Left ventricle myocardium inferior (tissue), 1 donor: ENCODE results near the gene DNAJB14. TPM values are rescaled to one million over a fixed set of nuclear protein-coding genes. Genes with fewer than 3 reads are reported as not detected.

Experiments
- DNase-seq: peaks from one replicate; pipeline ENCODE4 v3.0.0-alpha.2; 2020
- H3K27ac ChIP-seq: fragments of 200-600 bp; replicated peaks from 2 replicates; pipeline ENCODE4 v1.8.0; 2021
- H3K27me3 ChIP-seq: fragments of 200-600 bp; 2 replicates; pipeline ENCODE4 v1.8.0; 2021; ENCODE audit warnings: low read depth
- H3K36me3 ChIP-seq: fragments of 200-600 bp; 2 replicates; pipeline ENCODE4 v1.8.0; 2021
- H3K4me1 ChIP-seq: fragments of 200-600 bp; 2 replicates; pipeline ENCODE4 v1.8.0; 2021
- H3K4me3 ChIP-seq: fragments of 200-600 bp; 2 replicates; pipeline ENCODE4 v1.8.0; 2021; ENCODE audit warnings: mild to moderate bottlenecking, moderate library complexity
- H3K9me3 ChIP-seq: fragments of 200-600 bp; replicated peaks from 2 replicates; pipeline ENCODE4 v1.8.0; 2021
- CTCF ChIP-seq: fragments of 200-600 bp; IDR thresholded peaks from 2 replicates; pipeline ENCODE4 v1.8.0; 2021; ENCODE audit warnings: antibody characterized with exemption, mild to moderate bottlenecking, borderline replicate concordance
- intact Hi-C: fragments of 100-400 bp; cut with micrococcal nuclease; formaldehyde crosslinking; loops from one replicate; pipeline ENCODE4 v1.11.0; 2022
- total RNA-seq: library from RNA; stranded (reverse); fragmentation: NEBNext Ultra II Directional; extraction: Animal tissue kit (Norgen Biotek cat#: 25700); gene quantifications from one replicate; pipeline ENCODE4 v1.2.1, GENCODE V29; 2021
- donor health status: DM: no; HTN: yes; CAD: no; lungs with severe emphysema.

The DNAJB14 gene
- total RNA-seq, 1 donor from 2014 or later: 16.4 TPM

GRCh38 chr4:99872570-99872969 is 73.8 kb downstream of the DNAJB14 start:
- intact Hi-C loops: loop anchor here (10.0 kb wide), 1 partner anchor 318 kb away; no protein-coding TSS in a partner anchor
- peaks cover under 1% of the 10 kb centered on the region for H3K36me3 ChIP-seq
- H3K4me3 ChIP-seq: no peak overlapping the region
- H3K4me1 ChIP-seq: peaks cover 3% of the 10 kb centered on the region
- TF ChIP-seq CTCF: no peak
- no peaks in the 10 kb centered on the region for H3K9me3 ChIP-seq
- no peak for DNase-seq
- H3K27ac ChIP-seq: no peak overlapping the region
- H3K27me3 ChIP-seq: no peaks in the 10 kb centered on the region

GRCh38 chr4:99868126-99868596 is 78.3 kb downstream of the DNAJB14 start:
- intact Hi-C loops: no loop called here
- Histone ChIP-seq H3K36me3 (no peaks in the 10 kb centered on the region), H3K27me3 (no peaks in the 10 kb centered on the region), H3K4me3 (no peak overlapping the region), H3K9me3 (no peaks in the 10 kb centered on the region), H3K27ac (no peak overlapping the region), H3K4me1 (no peaks in the 10 kb centered on the region)
- no peak for TF ChIP-seq CTCF
- no peak for DNase-seq

DNA sequence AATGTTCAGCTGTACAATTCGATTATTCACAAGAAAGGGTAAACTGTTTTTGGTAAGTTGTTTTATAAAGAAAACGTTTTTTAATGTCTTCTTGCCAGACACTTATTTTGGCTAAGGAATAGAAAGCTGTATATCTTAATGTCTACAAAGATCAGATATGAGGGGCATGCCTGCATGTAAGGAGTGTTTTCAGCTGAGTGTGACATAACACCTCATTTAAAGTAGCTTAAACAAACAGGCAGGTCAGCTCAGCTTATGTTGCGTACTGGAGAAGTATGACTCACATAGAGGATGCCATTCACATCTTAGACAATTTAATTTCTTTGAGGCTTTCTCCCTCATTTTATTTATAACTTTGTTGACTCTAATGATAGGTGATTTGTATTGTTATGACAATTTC is 82.6 kb downstream of the DNAJB14 start:
- TF ChIP-seq CTCF: no peak
- intact Hi-C loops: no loop called here
- Histone ChIP-seq H3K27me3 (peaks cover 9% of the 10 kb centered on the region), H3K9me3 (no peaks in the 10 kb centered on the region), H3K36me3 (no peaks in the 10 kb centered on the region), H3K4me3 (no peak overlapping the region), H3K4me1 (no peaks in the 10 kb centered on the region), H3K27ac (no peak overlapping the region)
- DNase-seq: no peak

DNA sequence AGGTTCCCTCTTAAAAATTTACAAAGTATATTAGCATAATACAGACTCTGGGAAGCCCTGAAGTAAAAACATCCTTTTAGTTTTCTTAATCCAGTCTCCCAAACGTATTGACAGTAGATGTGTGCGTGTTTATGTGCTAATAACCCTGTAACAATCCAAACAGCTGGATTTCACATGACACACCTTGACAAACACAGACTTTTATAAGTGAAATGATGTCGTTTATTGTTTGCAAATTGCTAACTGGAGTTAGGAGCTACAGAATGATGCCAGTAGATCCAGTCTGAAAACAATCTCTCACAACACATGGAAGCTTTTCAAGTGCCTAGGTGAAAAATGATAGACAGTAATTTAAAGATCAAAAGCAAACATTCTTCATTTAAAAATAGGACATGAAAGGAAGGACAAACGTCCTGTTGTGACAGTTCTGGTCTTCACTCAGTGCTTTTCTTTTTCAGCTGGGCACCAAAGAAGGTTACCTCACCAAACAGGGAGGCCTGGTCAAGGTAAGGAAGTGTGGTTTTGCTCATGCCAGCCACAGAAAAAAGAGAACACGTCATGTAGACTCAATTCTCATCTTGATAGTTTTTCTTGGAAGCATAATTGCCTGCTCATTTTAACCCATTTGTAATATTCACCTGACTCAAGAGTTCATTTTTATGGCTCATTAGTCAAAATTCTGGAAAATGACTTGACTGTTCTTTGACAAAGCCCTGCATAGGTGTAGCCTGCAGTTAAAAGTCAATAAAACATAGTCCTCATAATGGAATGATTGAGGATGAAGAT is 85.1 kb downstream of the DNAJB14 start:
- no peak for DNase-seq
- Histone ChIP-seq H3K9me3 (no peaks in the 10 kb centered on the region), H3K36me3 (no peaks in the 10 kb centered on the region), H3K27ac (no peak overlapping the region), H3K4me1 (no peaks in the 10 kb centered on the region), H3K4me3 (no peak overlapping the region), H3K27me3 (peaks cover 9% of the 10 kb centered on the region)
- intact Hi-C loops: no loop called here
- no peak for TF ChIP-seq CTCF

- Histone ChIP-seq H3K4me3 (no peak overlapping the region), H3K36me3 (no peaks in the 10 kb centered on the region), H3K4me1 (no peaks in the 10 kb centered on the region), H3K9me3 (no peaks in the 10 kb centered on the region), H3K27ac (no peak overlapping the region), H3K27me3 (peaks cover 9% of the 10 kb centered on the region)
- intact Hi-C loops: no loop called here
- no peak for TF ChIP-seq CTCF
- no peak for DNase-seq
Observed at GRCh38 chr4:99860521-99860920, 85.9 kb downstream of the DNAJB14 start.
